Psoas muscle (tissue), 8 donors: ENCODE results near the gene BCAR3. TPM values are rescaled to one million over a fixed set of nuclear protein-coding genes. Genes with fewer than 3 reads are reported as not detected.

Source experiments
- ATAC-seq, 4 donors: fragments of 200-7000 bp; cut with Tn5 transposase; one replicate each; pipeline ENCODE4 v1.9.1; 2020; ENCODE audit warnings: moderate library complexity in 3 of 4, mild to moderate bottlenecking in 2 of 4
- DNase-seq, 2 donors: peaks; one replicate each; pipeline ENCODE4 v3.0.0-alpha.2; 2020
- H3K27ac ChIP-seq: fragments of 200-600 bp; one replicate; pipeline ENCODE4 v1.8.0; 2022
- H3K27me3 ChIP-seq, 3 donors: fragments of 200-600 bp in 1 of 3; one replicate each; pipeline versions ENCODE4 v1.6.1 to v1.8.0; 2013 to 2022; ENCODE audit warnings: low read length in 2 of 3, mild to moderate bottlenecking in 2 of 3, moderate library complexity in 1 of 3; ENCODE audit not compliant: insufficient read depth in 3 of 3
- H3K36me3 ChIP-seq, 2 donors: fragments of 200-600 bp in 1 of 2; one replicate each; pipeline versions ENCODE4 v1.6.1 to v1.8.0; 2013 to 2022; ENCODE audit warnings: low read depth in 1 of 2, mild to moderate bottlenecking in 1 of 2, moderate library complexity in 1 of 2; ENCODE audit not compliant: insufficient read depth in 1 of 2
- H3K4me1 ChIP-seq: fragments of 200-600 bp; one replicate; pipeline ENCODE4 v1.8.0; 2022
- H3K4me3 ChIP-seq: fragments of 200-600 bp; one replicate; pipeline ENCODE4 v1.8.0; 2022; ENCODE audit warnings: mild to moderate bottlenecking
- H3K9me3 ChIP-seq: fragments of 200-600 bp; one replicate; pipeline ENCODE4 v1.8.0; 2022
- CTCF ChIP-seq: fragments of 200-600 bp; IDR thresholded peaks from one replicate; pipeline ENCODE4 v1.8.0; 2022; ENCODE audit warnings: antibody characterized with exemption
- WGBS, 3 donors: extraction: QIAGEN DNeasy Blood & Tissue Kit; methylation state at CpG; one replicate each; pipeline versions ENCODE4 v1.1.6 to v1.1.7; 2013; 5-methylcytosine and 5-hydroxymethylcytosine counted together
- intact Hi-C, 2 donors: fragments of 100-400 bp; cut with DNase I; formaldehyde crosslinking; loops; one replicate each; pipeline versions ENCODE4 v1.11.0 to v1.14.2; 2022
- polyA plus RNA-seq, 3 donors: library from polyadenylated mRNA; stranded (reverse); fragments of 200-250 nt; gene quantifications; one replicate each; pipeline ENCODE4 v1.2.3, GENCODE V29; 2013
- total RNA-seq, 4 donors: library from RNA; stranded (reverse); fragmentation: NEBNext Ultra II Directional in 2 of 4; extraction: Animal tissue kit (Norgen Biotek cat#: 25700) in 2 of 4; gene quantifications; one replicate each; pipeline versions ENCODE4 v1.2.1 to v1.2.4, GENCODE V29; 2021 to 2023
- donor health status: healthy with polysubstance abuse.
- donor health status: DM: no; HTN: no; CAD: no; lungs with moderate emphysema.
- donor health status: Bipolar disorder and iron deficiency.
- donor health status: healthy.
- donor health status: DM: yes; HTN: yes; CAD: no.
- donor health status: DM: no; HTN: no; CAD: no.
- donor health status: DM: no; HTN: no; CAD: no.
- donor health status: DM: yes; HTN: yes; CAD: no.

The BCAR3 gene
- total and polyA plus RNA-seq, 7 donors, result 15.8 to 64.1 (median 18.4) TPM

DNA sequence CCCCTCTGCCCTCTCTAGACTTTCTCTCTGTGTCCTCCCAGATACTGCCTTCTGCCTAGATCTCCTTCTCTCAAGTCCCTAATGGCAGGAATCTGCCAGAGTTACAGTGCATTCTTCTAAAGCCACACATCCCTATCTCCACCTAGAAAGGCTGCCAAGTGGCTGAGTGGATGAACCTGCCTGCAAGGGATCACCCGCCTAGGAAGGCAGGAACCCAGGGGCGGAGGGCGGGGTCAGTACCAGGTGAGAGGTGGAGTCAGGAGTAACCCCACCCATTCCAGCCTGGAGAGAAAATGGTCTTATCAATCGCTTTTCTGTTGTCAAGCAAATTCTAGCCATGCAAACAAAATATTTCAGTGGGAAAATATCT, 60.8 kb downstream of the BCAR3 start:
- peaks cover 0 to 2% of the 10 kb centered on the region in 2 donors for H3K36me3 ChIP-seq
- intact Hi-C loops, result loop anchor here (5.0 kb wide), 2 partner anchors 179 to 184 kb away; no protein-coding TSS in a partner anchor
- H3K4me3 ChIP-seq, result no peak overlapping the region
- H3K9me3 ChIP-seq, result no peaks in the 10 kb centered on the region
- no peaks in the 10 kb centered on the region for H3K27me3 ChIP-seq
- peaks cover 32% of the 10 kb centered on the region for H3K4me1 ChIP-seq
- 96% methylated on average over 4 of the region's 4 CpGs for WGBS, 3 donors
- ATAC-seq, result no peak
- H3K27ac ChIP-seq, result no peak overlapping the region
- no peak for TF ChIP-seq CTCF
- DNase-seq, result no peak

DNA sequence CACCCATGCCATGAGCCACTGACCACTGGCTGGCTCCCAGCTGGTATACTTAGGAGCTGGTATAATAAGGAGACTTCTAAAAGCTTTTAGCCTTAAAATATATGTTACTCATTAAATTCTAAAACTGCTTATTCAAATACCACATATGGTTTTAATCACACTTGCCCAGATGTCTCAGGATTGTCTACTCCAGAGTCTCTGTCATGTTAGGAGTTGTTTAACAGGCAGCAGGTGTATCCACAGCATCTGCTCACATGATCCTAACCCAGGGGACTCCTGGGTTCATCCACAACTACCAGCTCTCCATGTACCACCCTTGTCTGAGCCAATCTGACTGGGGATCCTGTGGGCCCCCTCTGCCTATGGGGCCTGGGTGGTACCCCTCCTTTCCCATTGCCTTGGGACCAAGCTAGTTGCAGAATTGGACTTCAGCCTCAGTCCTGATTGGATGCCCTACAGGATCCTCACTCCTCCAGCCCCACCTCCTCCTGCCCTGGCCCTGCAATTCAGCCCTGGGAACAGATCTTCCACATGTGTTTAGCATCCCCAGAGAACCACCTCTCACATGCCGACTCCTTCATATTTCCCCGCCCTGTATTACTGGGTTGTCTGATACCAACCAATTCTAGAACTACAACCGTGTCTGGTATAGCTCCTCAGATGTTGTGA, 61.3 kb downstream of the BCAR3 start:
- Histone ChIP-seq H3K4me1 (peaks cover 38% of the 10 kb centered on the region), H3K36me3 (peaks cover 0 to 2% of the 10 kb centered on the region in 2 donors), H3K4me3 (no peak overlapping the region), H3K9me3 (no peaks in the 10 kb centered on the region), H3K27me3 (no peaks in the 10 kb centered on the region), H3K27ac (no peak overlapping the region)
- WGBS, 3 donors, result 75 to 85% (median 80%) methylated on average over 3 of the region's 3 CpGs
- TF ChIP-seq CTCF, result no peak
- DNase-seq, result no peak
- no peak for ATAC-seq
- intact Hi-C loops, result loop anchor here (5.0 kb wide), 2 partner anchors 178 to 183 kb away; no protein-coding TSS in a partner anchor

GRCh38 chr1:93619507-93620171, 62.0 kb downstream of the BCAR3 start:
- no peak for ATAC-seq
- Histone ChIP-seq H3K4me3 (no peak overlapping the region), H3K27me3 (no peaks in the 10 kb centered on the region), H3K4me1 (peaks cover 41% of the 10 kb centered on the region), H3K27ac (no peak overlapping the region), H3K9me3 (no peaks in the 10 kb centered on the region), H3K36me3 (peaks cover 0 to 2% of the 10 kb centered on the region in 2 donors)
- WGBS, 3 donors, result 91 to 94% (median 93%) methylated on average over 11 of the region's 11 CpGs
- DNase-seq, result no peak
- TF ChIP-seq CTCF, result no peak
- intact Hi-C loops, result loop anchor here (5.0 kb wide), 2 partner anchors 177 to 182 kb away; no protein-coding TSS in a partner anchor

DNA sequence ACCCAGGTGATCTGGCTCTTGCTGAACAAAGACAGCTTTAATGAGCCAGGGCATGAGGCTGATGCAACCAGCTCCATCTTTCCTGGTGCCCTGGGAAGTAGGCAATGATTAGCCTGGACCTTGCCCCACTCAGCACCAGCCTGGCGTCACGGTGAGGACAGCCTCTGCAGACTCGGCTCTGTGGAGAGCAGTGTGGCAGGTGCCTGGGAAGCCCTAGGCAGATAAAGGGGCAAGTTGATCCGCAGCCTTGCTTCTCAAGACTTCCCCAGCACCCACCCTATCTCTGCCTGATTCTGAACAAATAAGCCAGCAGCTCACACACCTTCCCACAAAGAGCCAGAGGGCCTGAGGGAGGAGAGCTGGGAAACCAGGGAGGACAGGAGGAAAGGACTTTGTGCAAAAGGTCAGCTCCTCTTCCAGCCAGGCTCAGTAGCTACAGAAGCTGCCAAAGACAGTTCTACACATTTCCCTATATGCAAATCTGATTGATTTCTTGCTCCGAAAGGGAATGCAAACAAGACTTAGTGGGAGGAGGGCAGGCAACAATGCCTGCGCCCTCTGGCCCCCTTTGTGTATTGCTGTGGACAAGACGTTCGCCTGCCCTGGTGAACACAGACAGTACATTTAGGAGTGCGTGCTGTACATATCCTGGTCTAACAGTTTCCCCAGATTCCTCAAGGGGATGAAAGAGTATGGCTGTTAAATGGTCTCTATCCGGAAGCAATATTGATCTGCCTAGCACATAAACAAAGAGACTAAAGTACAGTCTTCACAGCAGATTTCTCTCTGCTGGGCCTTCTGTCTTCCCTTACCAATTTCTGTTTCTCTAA, 63.8 kb downstream of the BCAR3 start:
- TF ChIP-seq CTCF, result no peak
- 72 to 79% (median 78%) methylated on average over 10 of the region's 10 CpGs for WGBS, 3 donors
- no peak for DNase-seq
- intact Hi-C loops, result no loop called here
- peak overlapping the region; percentile 86 for H3K27ac ChIP-seq
- no peaks in the 10 kb centered on the region for H3K9me3 ChIP-seq
- no peak for ATAC-seq
- H3K27me3 ChIP-seq, result no peaks in the 10 kb centered on the region
- H3K36me3 ChIP-seq, result no peaks in the 10 kb centered on the region
- H3K4me3 ChIP-seq, result no peak overlapping the region
- H3K4me1 ChIP-seq, result peaks cover 48% of the 10 kb centered on the region
